Measurements from ENCODE around the gene KLHL13.
"Not testable (repeated sequence)": the region's sequence is repeated elsewhere in the genome, so short reads cannot be mapped to it uniquely, and the experiment has no call there.

KLHL13 gene

DNA sequence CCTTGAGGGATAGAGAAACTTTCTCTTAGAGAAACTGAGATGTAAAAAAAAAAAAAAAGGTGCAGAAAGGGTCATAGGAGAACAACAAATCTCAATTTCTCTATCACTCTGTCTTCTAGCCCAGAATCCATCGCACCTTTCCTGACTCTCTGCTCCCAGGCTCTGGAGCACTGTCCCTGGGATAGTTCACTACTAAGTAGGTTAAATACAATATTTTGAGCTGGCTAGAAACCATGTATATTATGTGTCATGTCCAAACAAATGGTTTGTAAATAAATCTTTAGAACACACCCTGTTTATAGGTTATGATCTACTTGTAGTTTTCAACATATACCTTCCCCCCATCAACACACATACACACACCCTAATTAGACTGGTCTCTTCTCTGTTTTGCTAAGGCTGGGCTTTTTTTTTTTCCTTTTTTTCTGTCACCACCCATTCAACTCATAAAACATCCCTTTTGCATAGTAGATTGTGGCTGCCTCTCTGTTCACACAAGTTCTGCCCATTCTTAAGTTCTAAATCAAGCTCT is 124.4 kb downstream of the KLHL13 start:
- DNase-seq (ENCODE audit: low spot score) = no peak

DNA sequence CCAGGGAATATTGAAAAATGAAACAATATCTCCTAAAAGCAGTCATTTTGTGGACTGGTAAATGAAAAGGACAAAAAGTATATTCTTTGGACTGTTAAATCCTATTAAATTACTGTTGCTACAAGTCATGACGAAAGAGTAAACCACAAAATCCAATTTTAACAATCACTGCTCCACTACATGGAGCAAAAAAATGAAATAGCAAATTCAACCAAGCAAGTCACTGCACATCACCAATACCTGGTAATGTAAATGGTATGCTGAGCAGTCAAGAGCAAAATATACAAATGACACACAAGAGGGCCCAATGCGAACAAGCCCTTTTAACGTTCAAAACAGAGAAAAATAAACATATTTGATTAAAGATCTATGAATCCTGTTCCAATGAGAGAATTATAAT is 126.2 kb downstream of the KLHL13 start:
- DNase-seq (ENCODE audit: low spot score) = peak; percentile 21

DNA sequence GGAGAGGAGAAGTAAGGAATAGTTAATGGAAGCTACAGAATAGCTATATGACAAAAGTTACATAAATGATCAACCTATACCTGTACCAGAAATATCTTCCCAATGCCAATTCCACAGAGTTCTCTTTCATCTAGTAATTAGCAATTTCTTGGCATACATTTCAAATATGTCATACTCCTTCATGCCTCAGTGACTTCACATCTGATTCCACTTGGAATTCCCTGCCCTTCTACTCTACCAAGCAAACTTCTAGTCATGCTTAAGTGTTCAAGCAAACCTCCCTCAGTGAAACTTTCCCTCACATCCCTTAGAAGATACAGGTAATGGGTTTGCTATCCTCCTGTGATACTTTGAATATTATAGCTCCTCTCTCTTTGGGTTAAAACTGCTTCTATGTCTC is 127.1 kb downstream of the KLHL13 start:
- DNase-seq (ENCODE audit: low spot score) = no peak

DNA sequence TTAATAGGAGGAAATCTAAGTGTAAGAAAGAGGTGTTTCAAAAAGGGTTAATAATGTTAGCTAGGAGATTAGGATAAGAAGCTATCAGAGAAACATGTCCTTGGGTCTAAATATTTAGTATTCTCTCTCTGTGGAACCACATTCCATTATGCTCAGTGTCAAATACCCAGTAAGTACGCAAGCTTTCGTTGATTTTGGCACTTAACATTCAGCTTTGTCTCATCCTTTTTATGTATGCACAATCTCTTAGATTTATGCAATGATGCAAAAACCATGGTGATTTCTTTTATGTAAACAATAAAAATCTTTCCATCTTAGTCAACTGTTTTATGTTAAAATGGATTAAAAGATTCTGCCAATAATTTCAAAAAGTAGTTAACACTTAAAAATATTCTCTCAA is 129.2 kb downstream of the KLHL13 start:
- DNase-seq (ENCODE audit: low spot score) = no peak

DNA sequence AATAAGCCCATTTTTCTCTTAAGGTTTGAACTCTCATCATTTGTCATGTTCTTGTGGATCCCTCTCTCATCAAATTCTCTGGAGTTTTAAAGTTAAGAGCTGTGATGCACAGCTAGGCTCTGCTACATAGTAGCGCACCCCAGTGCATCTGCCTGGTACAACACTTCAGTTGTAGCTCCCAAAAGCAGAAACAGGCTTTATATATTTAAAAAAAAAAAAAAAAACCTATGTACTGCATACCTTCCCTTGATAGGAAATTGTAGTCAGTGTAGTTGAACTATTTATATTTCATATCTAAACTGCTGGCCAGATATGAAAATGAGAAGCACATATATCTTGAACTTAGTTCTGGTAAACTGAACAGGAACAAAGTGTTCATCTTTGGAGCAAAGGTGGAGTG is 131.4 kb downstream of the KLHL13 start:
- no peak for DNase-seq (ENCODE audit: low spot score)

DNA sequence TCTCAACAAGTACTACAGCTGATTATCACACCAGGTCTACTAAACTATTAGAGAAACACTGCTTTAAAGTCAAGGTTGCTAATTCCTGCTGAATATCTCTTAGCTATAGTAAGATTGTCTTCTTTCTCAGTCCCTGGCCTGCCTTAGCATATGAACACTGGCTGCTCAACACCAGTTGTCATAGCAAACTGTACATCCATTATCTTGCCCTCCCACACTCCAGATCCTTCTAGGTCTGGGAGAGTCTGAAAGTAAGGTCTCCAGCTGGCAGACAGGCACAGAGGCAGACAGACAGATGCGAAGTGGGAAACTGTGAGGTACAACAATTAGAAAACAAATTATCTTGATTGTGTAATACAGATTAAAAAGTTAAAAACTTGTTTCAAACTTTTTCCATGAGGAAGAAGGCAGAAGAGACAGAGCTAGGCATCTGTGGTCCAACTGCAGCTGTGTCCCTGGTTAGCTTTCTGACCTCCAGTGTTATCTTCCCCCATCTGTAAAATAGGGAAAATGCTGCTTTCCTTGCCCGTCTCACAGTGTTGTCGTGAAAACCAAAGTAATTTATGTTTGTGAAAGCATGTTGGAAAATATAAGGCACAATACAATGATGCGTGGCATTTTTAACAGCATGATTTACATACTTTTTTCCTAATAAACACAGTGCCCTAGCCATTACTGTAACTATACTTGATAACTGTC is 133.8 kb downstream of the KLHL13 start:
- no peak for DNase-seq (ENCODE audit: low spot score)

DNA sequence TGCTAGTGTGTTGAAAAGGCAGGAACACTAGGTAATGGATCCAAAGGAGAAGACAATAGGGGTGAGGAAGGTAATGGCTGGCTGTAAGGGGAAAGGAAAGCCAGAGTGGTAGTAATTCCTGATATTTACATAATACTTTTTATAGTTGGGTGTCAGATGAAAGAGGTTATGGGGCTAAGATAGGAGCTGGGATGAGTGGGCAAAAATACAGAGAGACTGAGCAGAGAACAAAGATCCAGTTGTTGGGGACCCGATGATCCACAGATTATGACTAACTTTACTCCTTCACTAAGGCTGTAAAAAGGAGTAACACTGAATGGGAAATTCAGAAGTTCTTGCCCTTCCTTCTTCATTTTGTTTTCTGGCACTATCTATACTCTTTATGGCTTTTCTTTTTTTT is 138.2 kb downstream of the KLHL13 start:
- DNase-seq (ENCODE audit: low spot score) = no peak

DNA sequence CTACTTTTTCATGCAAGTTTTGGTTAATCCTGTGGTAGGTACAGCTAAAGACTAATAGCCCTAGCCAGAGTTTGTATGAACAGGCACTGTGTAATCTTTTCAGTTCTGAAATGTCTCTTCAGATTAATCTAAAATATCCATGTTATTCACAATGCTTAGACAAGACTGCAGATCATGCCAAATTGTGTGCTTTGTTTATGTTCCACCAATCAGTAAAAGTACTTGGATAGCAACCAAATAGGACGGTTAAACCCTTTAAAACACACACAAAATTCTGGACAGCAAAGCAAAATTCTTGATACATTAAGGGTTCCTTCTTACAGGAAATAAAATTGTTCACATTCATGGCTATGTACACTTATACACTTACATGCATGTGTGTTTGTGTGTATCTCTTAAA is 139.1 kb downstream of the KLHL13 start:
- no peak for DNase-seq (ENCODE audit: low spot score)

DNA sequence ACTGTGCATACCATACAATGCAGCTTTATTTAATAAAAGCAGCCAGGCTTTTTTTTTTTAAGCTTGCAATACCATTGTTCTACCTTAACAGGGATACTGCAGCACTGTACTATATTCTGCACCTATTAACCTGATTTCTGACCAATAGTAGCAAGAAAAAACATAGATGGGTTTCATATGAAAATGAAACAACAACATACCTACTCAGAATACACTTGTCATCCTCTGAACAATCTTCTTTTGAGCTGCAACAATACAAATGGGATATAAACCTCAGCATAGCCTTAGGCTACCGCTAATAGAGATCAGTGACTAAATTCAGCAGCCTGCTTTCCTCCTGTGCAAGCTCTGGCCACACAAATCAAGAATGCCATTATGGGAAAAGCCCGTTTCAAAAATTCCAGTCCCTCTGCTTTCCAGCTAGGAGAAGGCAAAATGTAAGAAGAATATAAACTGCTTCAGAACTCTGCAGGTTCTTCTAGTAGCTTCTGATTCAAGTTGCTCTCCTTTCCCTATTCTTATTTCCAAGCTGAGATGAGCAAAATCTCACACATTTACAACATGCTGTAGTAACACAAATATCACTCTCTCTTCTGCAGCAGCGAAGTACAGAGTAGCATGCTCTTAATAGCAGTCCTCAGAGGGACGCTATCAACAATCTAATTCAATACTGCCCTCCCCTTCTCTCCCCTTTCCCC is 143.4 kb downstream of the KLHL13 start:
- DNase-seq (ENCODE audit: low spot score) = no peak

DNA sequence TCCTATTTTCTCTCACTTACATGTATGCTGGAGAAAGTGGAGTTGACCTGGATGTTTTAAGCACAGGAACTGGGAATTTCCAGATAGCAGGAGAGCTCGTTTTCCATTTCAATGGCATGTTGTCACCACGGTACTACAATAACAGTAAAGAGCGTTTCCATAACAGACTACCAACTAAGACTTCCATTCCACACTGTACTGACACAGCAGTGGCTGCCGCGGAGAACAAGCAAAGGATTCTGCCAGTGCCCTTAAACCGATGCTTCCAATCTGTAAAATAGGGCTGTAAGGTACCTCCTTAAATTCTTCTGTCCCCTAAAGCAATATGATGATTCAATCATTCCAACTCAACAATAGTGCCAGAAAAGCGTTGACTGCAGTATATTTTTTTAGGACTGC is 143.9 kb downstream of the KLHL13 start:
- peak; percentile 8 for DNase-seq (ENCODE audit: low spot score)

DNA sequence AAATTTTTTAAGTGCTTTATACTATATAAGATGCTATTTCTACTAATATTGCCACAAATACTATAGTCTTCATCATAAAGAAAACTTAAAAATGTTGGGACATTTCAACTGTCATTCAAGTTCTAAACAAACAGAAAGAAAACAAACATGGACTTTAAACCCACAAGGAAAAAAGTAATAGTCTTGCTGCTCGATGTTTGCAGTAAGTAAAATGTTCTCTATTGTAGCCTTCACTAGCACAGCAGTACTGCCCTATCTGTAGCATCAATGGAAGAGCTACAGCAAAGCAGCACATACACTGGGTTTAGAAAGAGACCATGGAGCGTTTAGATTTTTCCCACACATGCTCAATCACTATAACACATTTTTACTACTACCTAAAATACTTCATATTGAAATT is 146.8 kb downstream of the KLHL13 start:
- no peak for DNase-seq (ENCODE audit: low spot score)

DNA sequence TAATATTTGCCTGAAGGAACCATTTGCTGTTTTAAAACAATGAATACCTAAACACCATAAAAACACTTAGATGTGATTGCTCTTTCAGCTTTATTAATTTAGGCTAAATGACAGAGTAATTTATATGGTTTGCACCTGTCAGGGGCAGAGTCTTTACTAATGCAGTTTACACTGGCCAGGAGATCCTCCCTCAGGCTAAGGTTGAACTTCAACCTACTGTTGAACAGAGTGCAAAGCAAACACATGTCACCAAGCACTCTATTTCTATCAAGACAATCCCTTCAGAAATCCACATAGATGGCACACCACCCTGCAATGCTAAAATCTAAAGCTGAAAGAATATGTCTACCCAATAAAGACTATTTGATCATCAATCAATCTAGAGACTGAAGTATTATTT is 147.3 kb downstream of the KLHL13 start:
- no peak for DNase-seq (ENCODE audit: low spot score)

DNA sequence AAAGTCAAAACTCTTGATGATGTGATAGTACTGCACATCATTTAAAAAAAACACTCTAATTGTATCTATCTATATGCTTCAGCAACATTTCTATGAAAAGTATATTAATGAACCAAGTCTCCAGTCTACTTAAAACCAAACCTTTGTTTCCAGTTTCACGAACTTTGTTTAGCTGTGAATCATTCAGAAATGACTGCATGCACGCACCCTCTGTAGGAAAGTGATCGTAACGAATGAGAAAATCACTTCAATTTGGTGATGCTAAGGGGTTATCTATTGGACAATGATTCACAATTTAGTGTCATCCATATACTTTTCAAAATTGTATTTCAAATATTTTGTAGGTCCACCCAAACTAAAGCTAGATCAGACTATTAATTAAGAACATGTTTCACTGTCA is 157.6 kb downstream of the KLHL13 start:
- DNase-seq (ENCODE audit: low spot score) = no peak

DNA sequence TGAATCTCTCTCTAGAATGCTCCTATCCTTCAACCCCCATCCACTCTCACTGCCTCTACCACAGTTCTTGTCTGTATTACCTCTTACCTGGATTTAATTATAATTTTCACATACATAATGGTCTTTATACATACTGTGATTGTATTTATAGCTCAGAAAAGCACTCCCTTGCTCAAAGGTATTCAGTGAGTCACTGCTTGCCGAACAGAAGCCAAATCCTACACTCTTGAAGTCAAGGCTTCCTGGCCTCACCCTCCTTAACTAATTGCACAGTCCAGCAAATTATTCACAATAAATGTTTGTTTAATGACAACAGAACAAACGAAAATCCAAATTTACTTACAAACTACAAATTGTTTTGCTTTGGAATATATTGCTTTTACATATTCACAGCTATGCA is 159.5 kb downstream of the KLHL13 start:
- DNase-seq (ENCODE audit: low spot score) = peak; percentile 4

DNA sequence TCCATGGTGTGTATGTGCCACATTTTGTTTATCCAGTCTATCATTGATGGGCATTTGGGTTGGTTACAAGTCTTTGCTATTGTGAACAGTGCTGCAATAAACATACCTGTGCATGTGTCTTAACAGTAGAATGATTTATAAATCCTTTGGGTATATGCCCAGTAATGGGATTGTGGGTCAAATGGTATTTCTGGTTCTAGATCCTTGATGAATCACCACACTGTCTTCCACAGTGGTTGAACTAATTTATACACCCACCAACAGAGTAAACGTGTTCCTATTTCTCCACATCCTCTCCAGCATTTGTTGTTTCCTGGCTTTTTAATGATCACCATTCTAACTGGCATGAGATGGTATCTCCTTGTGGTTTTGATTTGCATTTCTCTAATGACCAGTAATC is 177.3 kb downstream of the KLHL13 start:
- not testable (repeated sequence) for DNase-seq (ENCODE audit: low spot score)

DNA sequence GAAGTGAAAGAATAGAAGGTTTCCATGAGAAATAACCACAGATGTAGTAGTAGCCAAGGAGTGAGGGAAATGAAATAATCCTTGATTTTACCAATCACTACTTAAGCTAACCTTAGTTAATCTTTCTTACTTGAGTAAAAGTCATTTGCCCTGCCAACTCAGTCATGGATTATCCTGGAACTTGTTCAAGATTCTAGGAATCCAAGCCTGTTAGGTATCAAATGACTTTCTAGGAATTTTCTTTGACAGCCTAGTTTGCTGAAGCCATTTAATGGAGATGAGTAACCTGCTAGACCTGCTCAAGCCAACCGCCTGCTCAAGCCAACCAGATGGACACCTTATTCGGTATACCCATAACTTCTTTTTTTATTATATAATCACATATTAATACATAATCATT is 180.5 kb downstream of the KLHL13 start:
- no peak for DNase-seq (ENCODE audit: low spot score)

DNA sequence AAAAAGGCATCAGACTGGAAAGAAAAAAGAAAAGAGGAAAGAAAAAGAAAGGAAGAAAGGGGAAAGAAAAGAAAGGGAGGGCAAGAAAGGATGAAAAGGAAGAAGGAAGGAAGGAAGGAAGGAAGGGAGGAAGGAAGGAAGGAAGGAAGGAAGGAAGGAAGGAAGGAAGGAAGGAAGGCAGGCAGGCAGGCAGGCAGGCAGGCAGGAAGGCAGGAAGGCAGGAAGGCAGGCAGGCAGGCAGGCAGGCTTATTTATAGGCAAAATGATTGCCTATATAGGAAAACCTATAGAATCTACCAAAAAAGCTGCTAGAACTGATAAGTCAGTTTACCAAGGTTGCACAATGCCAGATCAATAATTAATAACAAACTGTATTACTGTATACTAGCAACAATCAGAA is 186.5 kb downstream of the KLHL13 start:
- not testable (repeated sequence) for DNase-seq (ENCODE audit: low spot score)

DNA sequence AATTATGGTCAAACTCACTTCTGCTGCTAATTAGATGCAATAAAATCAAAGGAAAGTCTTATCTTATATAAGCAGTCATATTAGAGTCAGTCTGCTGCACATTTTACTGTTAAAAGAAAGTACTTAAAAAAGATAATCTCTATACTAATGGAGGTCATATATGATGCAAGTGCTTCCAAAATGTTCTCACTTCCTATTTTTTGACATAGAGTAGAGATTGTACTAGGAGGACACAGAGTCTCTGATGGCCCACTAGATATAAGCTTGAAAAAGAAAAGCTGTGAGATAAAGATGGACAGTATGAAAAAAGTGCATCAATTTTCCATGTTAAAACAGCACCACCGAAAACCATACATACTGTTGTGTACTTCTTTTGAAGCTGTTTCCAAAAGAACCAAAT is 196.9 kb downstream of the KLHL13 start:
- DNase-seq (ENCODE audit: low spot score) = no peak

DNA sequence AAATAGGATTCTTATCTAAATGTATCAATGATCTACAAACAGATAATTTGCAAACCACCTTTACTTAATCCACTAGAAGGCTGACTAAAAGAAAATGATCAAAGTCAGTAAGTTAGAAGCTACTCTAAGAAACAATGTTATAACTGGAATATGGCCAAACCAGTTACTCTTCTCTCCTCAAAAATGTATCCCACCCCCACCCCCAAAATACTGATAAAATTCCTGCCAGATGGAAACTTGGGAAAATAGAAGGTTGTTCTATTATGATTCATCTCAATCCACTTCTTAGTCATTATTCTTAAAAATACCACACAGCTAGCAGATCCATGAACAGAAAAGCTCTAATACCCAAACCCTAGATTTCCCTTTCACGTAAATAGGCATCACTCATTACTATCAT is 206.4 kb downstream of the KLHL13 start:
- peak; percentile 2 for DNase-seq (ENCODE audit: low spot score)

DNA sequence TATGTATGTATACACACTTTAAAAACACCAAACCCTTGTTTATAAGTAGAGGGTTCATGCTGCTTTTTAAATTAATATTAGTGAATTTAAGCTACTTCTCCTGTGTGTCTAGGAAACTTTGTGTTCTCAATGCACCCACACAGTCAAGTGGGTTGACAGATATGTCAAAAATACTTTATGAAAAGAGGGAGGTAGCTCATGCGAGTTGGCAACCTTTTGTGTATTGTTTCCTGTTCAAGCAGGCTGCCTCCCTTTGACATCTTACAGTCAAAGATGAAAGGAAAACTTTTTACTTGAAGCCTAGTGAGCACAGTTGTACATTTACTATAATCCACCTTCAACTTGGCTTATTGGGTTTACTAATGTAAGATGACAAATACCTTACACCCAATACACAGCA is 218.4 kb downstream of the KLHL13 start:
- DNase-seq (ENCODE audit: low spot score) = no peak

DNA sequence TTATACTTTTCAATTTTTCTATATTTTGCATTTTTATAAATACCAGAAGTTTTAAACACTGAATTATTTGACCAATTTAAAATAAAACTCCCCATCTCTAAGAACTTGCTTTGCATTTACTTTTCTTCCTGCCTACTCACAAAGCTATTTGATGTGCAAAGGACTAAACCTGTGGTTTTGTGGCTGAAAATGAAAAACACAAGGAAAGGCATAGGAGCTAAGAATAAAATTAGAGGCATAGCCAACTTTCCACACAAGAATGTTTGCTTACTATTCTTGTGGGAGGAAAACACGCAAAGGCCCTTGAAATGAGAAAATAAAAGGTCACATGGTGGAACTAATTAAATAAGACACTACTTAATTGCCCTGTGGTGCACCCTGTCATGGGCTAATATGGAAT is 221.2 kb downstream of the KLHL13 start:
- no peak for DNase-seq (ENCODE audit: low spot score)

DNA sequence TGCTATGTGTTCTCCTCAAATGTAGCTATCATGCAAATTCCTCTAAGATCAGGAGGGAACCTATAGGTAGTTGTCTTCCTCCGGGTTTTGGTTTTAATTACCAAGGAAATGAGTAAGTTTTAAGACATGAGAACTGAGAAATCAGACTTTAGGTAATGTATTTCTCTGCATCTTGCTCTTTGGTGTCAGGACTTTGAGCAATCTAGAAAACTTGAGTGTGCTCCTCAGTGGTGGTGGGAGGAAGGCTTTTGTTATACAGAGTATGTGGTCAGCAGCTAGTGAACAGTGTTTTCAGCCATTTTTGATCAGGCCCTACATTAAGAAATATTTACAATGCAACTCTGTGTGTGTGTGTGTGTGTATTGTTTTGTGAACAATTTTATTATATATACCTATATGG is 224.1 kb downstream of the KLHL13 start:
- no peak for DNase-seq (ENCODE audit: low spot score)

DNA sequence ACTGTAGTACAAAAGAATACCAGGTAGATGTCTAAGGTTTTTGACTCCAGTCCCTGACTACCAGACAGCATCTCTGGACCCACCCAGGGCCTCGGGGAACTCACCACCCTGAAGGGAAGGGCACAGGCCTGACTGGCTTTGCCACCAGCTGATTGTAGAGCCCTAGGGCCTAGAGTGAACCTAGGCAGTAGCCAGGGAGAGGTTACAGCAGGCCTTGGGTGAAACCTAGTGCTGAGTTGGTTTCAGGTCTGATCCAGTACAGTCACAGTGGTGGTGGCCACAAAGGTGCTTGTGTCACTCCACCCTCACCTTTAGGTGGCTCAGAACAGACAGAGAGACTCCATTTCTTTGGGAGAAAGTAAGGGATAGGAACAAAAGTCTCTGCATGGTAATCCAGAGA is 244.8 kb downstream of the KLHL13 start:
- DNase-seq (ENCODE audit: low spot score) = no peak

DNA sequence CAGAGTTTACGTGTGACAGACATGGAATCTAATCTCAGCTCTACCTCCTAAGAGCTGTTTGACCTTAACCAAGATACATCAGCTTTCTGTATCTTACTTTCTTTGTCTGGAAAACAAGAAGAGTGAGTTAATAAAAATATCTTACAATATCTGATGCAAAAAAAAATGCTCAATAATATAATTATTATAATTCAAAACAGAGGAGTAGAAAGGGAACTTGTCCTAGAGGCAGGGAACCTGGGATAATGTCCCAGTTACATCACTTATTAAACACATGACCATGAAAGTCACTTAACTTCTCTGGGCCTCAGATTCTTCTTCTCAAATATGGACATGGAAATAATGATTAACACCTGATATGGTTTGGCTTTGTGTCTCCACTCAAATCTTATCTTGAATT is 256.1 kb downstream of the KLHL13 start:
- DNase-seq (ENCODE audit: low spot score) = no peak
